H9 (cell line): ENCODE measurements around the gene TUBB4B. TPM values are rescaled to one million over a fixed set of nuclear protein-coding genes. Genes with fewer than 3 reads are reported as not detected.

Experiments used
- DNase-seq: peaks from one replicate; pipeline ENCODE4 v3.0.0-alpha.2; 2017
- H2AFZ ChIP-seq: one replicate; pipeline ENCODE4 v1.6.1; 2013; ENCODE audit warnings: mild to moderate bottlenecking, low read length, control low read depth, moderate library complexity
- H2AK5ac ChIP-seq: 2 replicates; pipeline ENCODE4 v1.6.1; 2013; ENCODE audit warnings: low read length, control low read depth, mixed read lengths; ENCODE audit not compliant: insufficient read length
- H2BK120ac ChIP-seq: one replicate; pipeline ENCODE4 v1.6.1; 2013; ENCODE audit warnings: low read depth, mild to moderate bottlenecking, low read length, control low read depth, inconsistent platforms; ENCODE audit not compliant: poor library complexity, severe bottlenecking
- H2BK12ac ChIP-seq: 2 replicates; pipeline ENCODE4 v1.6.1; 2013; ENCODE audit warnings: low read length, control low read depth, mixed read lengths, low read depth; ENCODE audit not compliant: insufficient read length
- H2BK15ac ChIP-seq: 2 replicates; pipeline ENCODE4 v1.6.1; 2013; ENCODE audit warnings: low read depth, low read length, control low read depth
- H2BK20ac ChIP-seq: one replicate; pipeline ENCODE4 v1.6.1; 2013; ENCODE audit warnings: low read depth, mild to moderate bottlenecking, low read length, control low read depth, inconsistent platforms; ENCODE audit not compliant: poor library complexity, severe bottlenecking
- H2BK5ac ChIP-seq: 2 replicates; pipeline ENCODE4 v1.6.1; 2013; ENCODE audit warnings: low read length, control low read depth, mixed read lengths; ENCODE audit not compliant: insufficient read length
- H3K14ac ChIP-seq: 2 replicates; pipeline ENCODE4 v1.6.1; 2013; ENCODE audit warnings: low read length, control low read depth; ENCODE audit not compliant: insufficient read depth
- H3K18ac ChIP-seq: 2 replicates; pipeline ENCODE4 v1.6.1; 2013; ENCODE audit warnings: low read depth, mild to moderate bottlenecking, mixed read lengths, low read length, control low read depth; ENCODE audit not compliant: insufficient read length
- H3K23ac ChIP-seq: 2 replicates; pipeline ENCODE4 v1.6.1; 2013; ENCODE audit warnings: low read length, control low read depth, mixed read lengths, low read depth; ENCODE audit not compliant: insufficient read length
- H3K23me2 ChIP-seq: 2 replicates; pipeline ENCODE4 v1.6.1; 2013; ENCODE audit warnings: low read depth, mild to moderate bottlenecking, mixed read lengths, low read length, control low read depth; ENCODE audit not compliant: insufficient read length, poor library complexity, severe bottlenecking
- H3K27ac ChIP-seq: 2 replicates; pipeline ENCODE4 v1.5.1; 2013; ENCODE audit warnings: low read length, control low read depth, mixed read lengths, low read depth; ENCODE audit not compliant: insufficient read length
- H3K27me3 ChIP-seq: 2 replicates; pipeline ENCODE4 v1.6.1; 2013; ENCODE audit warnings: low read length, control low read depth, inconsistent platforms; ENCODE audit not compliant: insufficient read depth
- H3K4ac ChIP-seq: 2 replicates; pipeline ENCODE4 v1.6.1; 2013; ENCODE audit warnings: low read depth, mild to moderate bottlenecking, control low read depth, inconsistent platforms, low read length, moderate library complexity
- H3K4me1 ChIP-seq: 2 replicates; pipeline ENCODE4 v1.6.1; 2013; ENCODE audit warnings: low read length, control low read depth, inconsistent platforms; ENCODE audit not compliant: insufficient read depth
- H3K4me2 ChIP-seq: 2 replicates; pipeline ENCODE4 v1.6.1; 2013; ENCODE audit warnings: low read length, control low read depth, mixed read lengths; ENCODE audit not compliant: insufficient read length, insufficient read depth
- H3K56ac ChIP-seq: 2 replicates; pipeline ENCODE4 v1.6.1; 2013; ENCODE audit warnings: low read depth, mild to moderate bottlenecking, mixed read lengths, low read length, control low read depth; ENCODE audit not compliant: insufficient read length
- H3K79me1 ChIP-seq: 2 replicates; pipeline ENCODE4 v1.6.1; 2013; ENCODE audit warnings: low read depth, mild to moderate bottlenecking, moderate library complexity, low read length, control low read depth, inconsistent platforms; ENCODE audit not compliant: insufficient read depth, poor library complexity, severe bottlenecking
- H3K79me2 ChIP-seq: 2 replicates; pipeline ENCODE4 v1.6.1; 2013; ENCODE audit warnings: low read length, control low read depth, inconsistent platforms; ENCODE audit not compliant: insufficient read depth
- H3K9ac ChIP-seq: 2 replicates; pipeline ENCODE4 v1.6.1; 2013; ENCODE audit warnings: low read length, control low read depth, mixed read lengths; ENCODE audit not compliant: insufficient read length; ENCODE audit errors: extremely low read depth
- H3K9me3 ChIP-seq: one replicate; pipeline ENCODE4 v1.6.1; 2013; ENCODE audit warnings: low read depth, low read length, inconsistent platforms; ENCODE audit not compliant: control insufficient read depth
- H3T11ph ChIP-seq: one replicate; pipeline ENCODE4 v1.6.1; 2013; ENCODE audit warnings: mild to moderate bottlenecking, low read length, control low read depth, inconsistent platforms
- H4K20me1 ChIP-seq: one replicate; pipeline ENCODE4 v1.6.1; 2013; ENCODE audit not compliant: control insufficient read depth, insufficient read length, insufficient read depth
- H4K5ac ChIP-seq: 2 replicates; pipeline ENCODE4 v1.6.1; 2013; ENCODE audit warnings: low read depth, mild to moderate bottlenecking, mixed read lengths, low read length, control low read depth; ENCODE audit not compliant: insufficient read length
- H4K8ac ChIP-seq: replicated peaks from 2 replicates; pipeline ENCODE4 v1.6.1; 2013; ENCODE audit warnings: low read length, control low read depth, mixed read lengths, low read depth; ENCODE audit not compliant: insufficient read length
- H4K91ac ChIP-seq: 2 replicates; pipeline ENCODE4 v1.6.1; 2013; ENCODE audit warnings: low read depth, mild to moderate bottlenecking, moderate library complexity, mixed read lengths, low read length, control low read depth; ENCODE audit not compliant: insufficient read length
- H3K27ac Mint-ChIP-seq, 3 experiments: 2 replicates in 2 of 3; 3 replicates in 1 of 3; pipeline ENCODE4 v1.8.0; 2020 to 2021; ENCODE audit warnings: mixed read lengths in 3 of 3, mild to moderate bottlenecking in 1 of 3, moderate library complexity in 1 of 3
- H3K27me3 Mint-ChIP-seq: 2 replicates; pipeline ENCODE4 v1.8.0; 2021; ENCODE audit warnings: low read depth, mild to moderate bottlenecking, moderate library complexity, mixed read lengths
- H3K36me3 Mint-ChIP-seq, 3 experiments: 2 replicates in 2 of 3; 3 replicates in 1 of 3; pipeline ENCODE4 v1.8.0; 2020 to 2021; ENCODE audit warnings: low read depth in 3 of 3, mixed read lengths in 3 of 3; ENCODE audit not compliant: insufficient read depth in 1 of 3
- H3K4me1 Mint-ChIP-seq, 2 experiments: 2 replicates each; pipeline ENCODE4 v1.8.0; 2020; ENCODE audit warnings: mixed read lengths in 2 of 2
- H3K4me3 Mint-ChIP-seq, 2 experiments: 2 replicates in 1 of 2; 3 replicates in 1 of 2; pipeline ENCODE4 v1.8.0; 2020 to 2021; ENCODE audit warnings: mild to moderate bottlenecking in 2 of 2, mixed read lengths in 2 of 2, moderate library complexity in 1 of 2
- H3K9me3 Mint-ChIP-seq, 2 experiments: 2 replicates in 1 of 2; 3 replicates in 1 of 2; pipeline ENCODE4 v1.8.0; 2020; ENCODE audit warnings: mild to moderate bottlenecking in 2 of 2, mixed read lengths in 2 of 2, moderate library complexity in 1 of 2
- WGBS: extraction: QIAGEN DNeasy Blood & Tissue Kit; methylation state at CpG from one replicate; pipeline ENCODE4 v1.1.7; 2013; ENCODE audit warnings: missing lambda C conversion rate, low lambda C conversion rate, mixed read lengths; ENCODE audit not compliant: insufficient read length; ENCODE audit errors: extremely low coverage; 5-methylcytosine and 5-hydroxymethylcytosine counted together
- total RNA-seq: library from RNA; stranded (reverse); gene quantifications from 2 replicates; pipeline ENCODE4 v1.2.1, GENCODE V29; 2021
- TF ChIP-seq, protein P1 (sequence below): fragments of 200-600 bp; sonication (generic); conservative IDR thresholded peaks from 3 replicates; pipeline ENCODE4 v1.8.0; 2021; ENCODE audit warnings: antibody characterized with exemption, mild to moderate bottlenecking

The TUBB4B gene
- total RNA-seq, 1 experiment from 2014 or later = 378 TPM

DNA sequence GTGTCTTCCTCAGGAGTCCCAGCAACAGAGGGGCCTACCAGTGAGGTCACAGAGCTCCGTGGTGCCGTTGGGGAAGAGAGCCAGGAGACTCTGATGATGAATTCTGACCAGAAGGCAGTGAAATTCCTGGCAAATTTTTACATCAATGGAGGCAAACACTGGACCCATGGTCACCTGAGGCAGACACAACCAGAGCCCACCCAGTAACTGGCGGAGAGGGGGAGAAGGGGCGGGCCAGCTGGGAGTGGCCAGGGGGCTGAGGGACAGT, 10.0 kb downstream of the TUBB4B start, which contains the start of gene STPG3:
Gene STPG3, plus strand, starts transcription at position 93 of the 268 bp plus-strand sequence. Its CDS starts 1 bp downstream, at position 94.
- Mint-ChIP-seq H3K4me3 (no peak within 1 kb of the TSS; a peak in 1 of 5 replicates), H3K27me3 (peaks cover 33% of the 10 kb centered on the region), H3K36me3 (no peaks in the 10 kb centered on the region), H3K9me3 (no peaks in the 10 kb centered on the region), H3K27ac (no peak within 1 kb of the TSS), H3K4me1 (peaks cover 8 to 15% of the 10 kb centered on the region in 2 experiments)
- Histone ChIP-seq H2AK5ac (no peak within 1 kb of the TSS), H3K23me2 (peaks cover 14% of the 10 kb centered on the region), H3K56ac (no peak within 1 kb of the TSS), H3K27me3 (no peaks in the 10 kb centered on the region), H3K27ac (no peak within 1 kb of the TSS), H2BK120ac (no peak within 1 kb of the TSS), H2BK15ac (no peak within 1 kb of the TSS), H2BK12ac (no peak within 1 kb of the TSS), H2BK20ac (no peak within 1 kb of the TSS), H3K79me1 (peaks cover 3% of the 10 kb centered on the region), H3K14ac (no peak within 1 kb of the TSS; the same call in 1 of the 2 replicates), H4K8ac (no peak within 1 kb of the TSS), H3K23ac (no peak within 1 kb of the TSS), H4K5ac (no peak within 1 kb of the TSS), H2AFZ (no peak within 1 kb of the TSS), H4K91ac (no peak within 1 kb of the TSS), H3K4me2 (no peak within 1 kb of the TSS), H4K20me1 (no peaks in the 10 kb centered on the region), H2BK5ac (no peak within 1 kb of the TSS), H3K9ac (no peak within 1 kb of the TSS), H3K4ac (no peak within 1 kb of the TSS), H3K18ac (no peak within 1 kb of the TSS), H3K79me2 (peaks cover 3% of the 10 kb centered on the region; the same call in 1 of the 2 replicates), H3K9me3 (no peaks in the 10 kb centered on the region), H3T11ph (no peak within 1 kb of the TSS), H3K4me1 (no peaks in the 10 kb centered on the region)
- DNase-seq = no peak
- no CpG with 5 or more reads among the region's 4 CpGs for WGBS
- TF ChIP-seq, protein P1, sequence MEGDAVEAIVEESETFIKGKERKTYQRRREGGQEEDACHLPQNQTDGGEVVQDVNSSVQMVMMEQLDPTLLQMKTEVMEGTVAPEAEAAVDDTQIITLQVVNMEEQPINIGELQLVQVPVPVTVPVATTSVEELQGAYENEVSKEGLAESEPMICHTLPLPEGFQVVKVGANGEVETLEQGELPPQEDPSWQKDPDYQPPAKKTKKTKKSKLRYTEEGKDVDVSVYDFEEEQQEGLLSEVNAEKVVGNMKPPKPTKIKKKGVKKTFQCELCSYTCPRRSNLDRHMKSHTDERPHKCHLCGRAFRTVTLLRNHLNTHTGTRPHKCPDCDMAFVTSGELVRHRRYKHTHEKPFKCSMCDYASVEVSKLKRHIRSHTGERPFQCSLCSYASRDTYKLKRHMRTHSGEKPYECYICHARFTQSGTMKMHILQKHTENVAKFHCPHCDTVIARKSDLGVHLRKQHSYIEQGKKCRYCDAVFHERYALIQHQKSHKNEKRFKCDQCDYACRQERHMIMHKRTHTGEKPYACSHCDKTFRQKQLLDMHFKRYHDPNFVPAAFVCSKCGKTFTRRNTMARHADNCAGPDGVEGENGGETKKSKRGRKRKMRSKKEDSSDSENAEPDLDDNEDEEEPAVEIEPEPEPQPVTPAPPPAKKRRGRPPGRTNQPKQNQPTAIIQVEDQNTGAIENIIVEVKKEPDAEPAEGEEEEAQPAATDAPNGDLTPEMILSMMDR = no peak
